ENCODE measurements around the gene GCH1.
"Not testable (repeated sequence)": the region's sequence is repeated elsewhere in the genome, so short reads cannot be mapped to it uniquely, and the experiment has no call there.

GCH1 gene

GRCh38 chr14:54891471-54892245 is 11.0 kb downstream of the GCH1 start:
- Histone ChIP-seq H3K4me3 (ENCODE audit: low read depth, low read length) (no peak overlapping the region), H3K27me3 (ENCODE audit: insufficient read depth, low read length) (no peaks in the 10 kb centered on the region), H3K79me2 (ENCODE audit: control insufficient read depth, insufficient read depth, low read length, unreplicated experiment) (no peaks in the 10 kb centered on the region), H3K4me1 (ENCODE audit: control insufficient read depth, insufficient read depth, low read length, unreplicated experiment) (peaks cover 9% of the 10 kb centered on the region), H3K36me3 (ENCODE audit: insufficient read depth, low read length) (no peaks in the 10 kb centered on the region), H3K27ac (ENCODE audit: low read depth, low read length) (no peak overlapping the region), H2AFZ (ENCODE audit: low read length, unreplicated experiment) (no peak overlapping the region)

DNA sequence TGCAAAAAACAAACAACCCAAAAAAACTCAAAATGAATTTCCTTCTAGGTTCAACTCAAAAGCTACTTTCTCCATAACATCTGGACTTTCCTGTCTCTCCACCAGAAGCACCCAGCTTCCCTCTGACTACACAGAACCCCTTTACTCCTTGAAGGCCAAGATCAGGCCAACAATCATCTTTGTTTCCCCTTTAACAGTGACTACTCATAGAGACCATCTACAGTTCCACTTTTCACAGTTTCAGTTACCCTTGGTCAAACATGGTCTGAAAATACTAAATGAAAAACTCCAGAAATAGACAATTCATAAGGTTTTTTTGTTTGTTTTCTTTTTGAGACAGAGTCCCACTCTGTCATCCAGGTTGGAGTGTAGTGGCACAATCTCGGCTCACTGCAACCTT is 11.8 kb downstream of the GCH1 start:
- H3K79me2 ChIP-seq (ENCODE audit: control insufficient read depth, insufficient read depth, low read length, unreplicated experiment) = no peaks in the 10 kb centered on the region

DNA sequence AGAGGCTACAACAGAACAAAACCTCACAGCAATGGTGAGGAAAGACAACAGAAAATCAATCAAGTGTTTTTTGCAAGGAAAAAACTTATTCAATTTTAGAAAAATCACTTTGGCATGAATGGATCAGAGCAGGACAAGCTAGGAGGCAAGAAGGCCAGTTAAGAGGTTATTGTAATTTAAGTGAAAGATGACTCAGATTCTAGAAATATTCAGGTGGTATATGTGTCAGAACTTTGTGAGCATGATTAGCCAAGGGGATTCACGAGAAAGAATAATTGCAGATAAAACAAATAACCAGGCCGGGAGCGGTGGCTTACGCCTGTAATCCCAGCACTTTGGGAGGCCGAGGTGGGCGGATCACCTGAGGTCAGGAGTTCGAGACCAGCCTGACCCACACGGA is 12.7 kb downstream of the GCH1 start:
- no peaks in the 10 kb centered on the region for H3K36me3 ChIP-seq (ENCODE audit: insufficient read depth, low read length)

More for the DNA sequence above, 11.8 kb downstream of the GCH1 start:
- H3K4me3 ChIP-seq (ENCODE audit: low read depth, low read length) = no peak overlapping the region
- no peak overlapping the region for H2AFZ ChIP-seq (ENCODE audit: low read length, unreplicated experiment)
- H3K4me1 ChIP-seq (ENCODE audit: control insufficient read depth, insufficient read depth, low read length, unreplicated experiment) = peaks cover 9% of the 10 kb centered on the region
- no peak overlapping the region for H3K27ac ChIP-seq (ENCODE audit: low read depth, low read length)
- no peaks in the 10 kb centered on the region for H3K27me3 ChIP-seq (ENCODE audit: insufficient read depth, low read length)
- H3K36me3 ChIP-seq (ENCODE audit: insufficient read depth, low read length) = no peaks in the 10 kb centered on the region

GRCh38 chr14:54882521-54882920 is 20.1 kb downstream of the GCH1 start:
- Histone ChIP-seq H3K79me2 (ENCODE audit: control insufficient read depth, insufficient read depth, low read length, unreplicated experiment) (no peaks in the 10 kb centered on the region), H3K4me1 (ENCODE audit: control insufficient read depth, insufficient read depth, low read length, unreplicated experiment) (peaks cover 9% of the 10 kb centered on the region), H3K4me3 (ENCODE audit: low read depth, low read length) (peak overlapping the region; percentile 69), H2AFZ (ENCODE audit: low read length, unreplicated experiment) (peak overlapping the region; percentile 93), H3K27ac (ENCODE audit: low read depth, low read length) (peak overlapping the region; percentile 49; the same call in 1 of the 2 replicates), H3K36me3 (ENCODE audit: insufficient read depth, low read length) (no peaks in the 10 kb centered on the region), H3K27me3 (ENCODE audit: insufficient read depth, low read length) (no peaks in the 10 kb centered on the region)

More for the DNA sequence above, 12.7 kb downstream of the GCH1 start:
- Histone ChIP-seq H3K79me2 (ENCODE audit: control insufficient read depth, insufficient read depth, low read length, unreplicated experiment) (no peaks in the 10 kb centered on the region), H2AFZ (ENCODE audit: low read length, unreplicated experiment) (no peak overlapping the region), H3K4me3 (ENCODE audit: low read depth, low read length) (no peak overlapping the region), H3K27ac (ENCODE audit: low read depth, low read length) (no peak overlapping the region), H3K4me1 (ENCODE audit: control insufficient read depth, insufficient read depth, low read length, unreplicated experiment) (peaks cover 3% of the 10 kb centered on the region), H3K27me3 (ENCODE audit: insufficient read depth, low read length) (no peaks in the 10 kb centered on the region)

- H3K27me3 ChIP-seq (ENCODE audit: insufficient read depth, low read length) = no peaks in the 10 kb centered on the region
- H3K4me1 ChIP-seq (ENCODE audit: control insufficient read depth, insufficient read depth, low read length, unreplicated experiment) = peaks cover 9% of the 10 kb centered on the region
- H3K27ac ChIP-seq (ENCODE audit: low read depth, low read length) = peak overlapping the region; percentile 49
- H2AFZ ChIP-seq (ENCODE audit: low read length, unreplicated experiment) = peak overlapping the region; percentile 93
- H3K36me3 ChIP-seq (ENCODE audit: insufficient read depth, low read length) = no peaks in the 10 kb centered on the region
- peak overlapping the region; percentile 69 for H3K4me3 ChIP-seq (ENCODE audit: low read depth, low read length)
- H3K79me2 ChIP-seq (ENCODE audit: control insufficient read depth, insufficient read depth, low read length, unreplicated experiment) = no peaks in the 10 kb centered on the region
Observed at GRCh38 chr14:54881761-54882401, 20.7 kb downstream of the GCH1 start.

GRCh38 chr14:54881235-54881760 is 21.3 kb downstream of the GCH1 start:
- H3K27me3 ChIP-seq (ENCODE audit: insufficient read depth, low read length) = no peaks in the 10 kb centered on the region
- no peaks in the 10 kb centered on the region for H3K36me3 ChIP-seq (ENCODE audit: insufficient read depth, low read length)
- H3K4me1 ChIP-seq (ENCODE audit: control insufficient read depth, insufficient read depth, low read length, unreplicated experiment) = peaks cover 9% of the 10 kb centered on the region
- H3K4me3 ChIP-seq (ENCODE audit: low read depth, low read length) = peak overlapping the region; percentile 69
- no peaks in the 10 kb centered on the region for H3K79me2 ChIP-seq (ENCODE audit: control insufficient read depth, insufficient read depth, low read length, unreplicated experiment)
- H3K27ac ChIP-seq (ENCODE audit: low read depth, low read length) = peak overlapping the region; percentile 49
- peak overlapping the region; percentile 93 for H2AFZ ChIP-seq (ENCODE audit: low read length, unreplicated experiment)

GRCh38 chr14:54877703-54878021 is 25.0 kb downstream of the GCH1 start:
- no peak overlapping the region for H3K4me3 ChIP-seq (ENCODE audit: low read depth, low read length)
- H3K4me1 ChIP-seq (ENCODE audit: control insufficient read depth, insufficient read depth, low read length, unreplicated experiment) = peaks cover 7% of the 10 kb centered on the region
- H3K27ac ChIP-seq (ENCODE audit: low read depth, low read length) = no peak overlapping the region
- no peaks in the 10 kb centered on the region for H3K27me3 ChIP-seq (ENCODE audit: insufficient read depth, low read length)
- H2AFZ ChIP-seq (ENCODE audit: low read length, unreplicated experiment) = no peak overlapping the region
- H3K36me3 ChIP-seq (ENCODE audit: insufficient read depth, low read length) = no peaks in the 10 kb centered on the region
- no peaks in the 10 kb centered on the region for H3K79me2 ChIP-seq (ENCODE audit: control insufficient read depth, insufficient read depth, low read length, unreplicated experiment)

- Histone ChIP-seq H3K36me3 (ENCODE audit: insufficient read depth, low read length) (no peaks in the 10 kb centered on the region), H3K27ac (ENCODE audit: low read depth, low read length) (no peak overlapping the region), H3K4me1 (ENCODE audit: control insufficient read depth, insufficient read depth, low read length, unreplicated experiment) (peaks cover 2% of the 10 kb centered on the region), H3K4me3 (ENCODE audit: low read depth, low read length) (no peak overlapping the region), H3K79me2 (ENCODE audit: control insufficient read depth, insufficient read depth, low read length, unreplicated experiment) (no peaks in the 10 kb centered on the region), H3K27me3 (ENCODE audit: insufficient read depth, low read length) (no peaks in the 10 kb centered on the region), H2AFZ (ENCODE audit: low read length, unreplicated experiment) (no peak overlapping the region)
Observed at GRCh38 chr14:54877015-54877702, 25.5 kb downstream of the GCH1 start.

- H3K36me3 ChIP-seq (ENCODE audit: insufficient read depth, low read length); H3K79me2 ChIP-seq (ENCODE audit: control insufficient read depth, insufficient read depth, low read length, unreplicated experiment); H3K27ac ChIP-seq (ENCODE audit: low read depth, low read length); H3K4me3 ChIP-seq (ENCODE audit: low read depth, low read length); H3K27me3 ChIP-seq (ENCODE audit: insufficient read depth, low read length); H3K4me1 ChIP-seq (ENCODE audit: control insufficient read depth, insufficient read depth, low read length, unreplicated experiment); H2AFZ ChIP-seq (ENCODE audit: low read length, unreplicated experiment): not testable (repeated sequence)
Observed at GRCh38 chr14:54875648-54876047, 27.0 kb downstream of the GCH1 start.

- Histone ChIP-seq H3K4me1 (ENCODE audit: control insufficient read depth, insufficient read depth, low read length, unreplicated experiment) (peaks cover 14% of the 10 kb centered on the region), H3K4me3 (ENCODE audit: low read depth, low read length) (peak overlapping the region; percentile 67)
- H3K36me3 ChIP-seq (ENCODE audit: insufficient read depth, low read length); H3K27ac ChIP-seq (ENCODE audit: low read depth, low read length); H3K79me2 ChIP-seq (ENCODE audit: control insufficient read depth, insufficient read depth, low read length, unreplicated experiment); H3K27me3 ChIP-seq (ENCODE audit: insufficient read depth, low read length); H2AFZ ChIP-seq (ENCODE audit: low read length, unreplicated experiment): not testable (repeated sequence)
Observed at GRCh38 chr14:54870154-54871090, 32.2 kb downstream of the GCH1 start.
